ENCODE data around the gene CPNE2.

CPNE2 gene

DNA sequence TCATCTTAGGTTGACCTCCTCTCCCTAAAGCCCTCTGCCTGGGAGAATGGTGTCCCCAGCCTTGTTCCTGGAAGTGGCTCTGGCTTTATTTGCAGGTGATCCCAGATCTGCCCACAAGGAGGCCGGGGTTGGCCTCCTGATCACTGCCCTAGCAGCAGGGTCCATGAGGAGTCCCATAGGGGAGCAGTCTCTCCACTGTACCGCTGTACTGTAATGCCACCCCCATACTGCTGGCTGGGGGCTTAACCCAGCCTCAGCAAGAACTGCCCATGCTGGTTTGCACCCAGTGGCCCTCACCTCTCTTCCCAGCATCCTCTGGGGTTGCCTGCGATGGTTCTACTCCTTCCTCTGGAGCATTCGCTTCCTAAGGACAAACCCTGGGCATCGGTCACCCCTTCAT, 54.4 kb downstream of the CPNE2 start:
- no peak for DNase-seq

- no peak for DNase-seq
Observed at GRCh38 chr16:57147381-57148221, 55.2 kb downstream of the CPNE2 start.

DNA sequence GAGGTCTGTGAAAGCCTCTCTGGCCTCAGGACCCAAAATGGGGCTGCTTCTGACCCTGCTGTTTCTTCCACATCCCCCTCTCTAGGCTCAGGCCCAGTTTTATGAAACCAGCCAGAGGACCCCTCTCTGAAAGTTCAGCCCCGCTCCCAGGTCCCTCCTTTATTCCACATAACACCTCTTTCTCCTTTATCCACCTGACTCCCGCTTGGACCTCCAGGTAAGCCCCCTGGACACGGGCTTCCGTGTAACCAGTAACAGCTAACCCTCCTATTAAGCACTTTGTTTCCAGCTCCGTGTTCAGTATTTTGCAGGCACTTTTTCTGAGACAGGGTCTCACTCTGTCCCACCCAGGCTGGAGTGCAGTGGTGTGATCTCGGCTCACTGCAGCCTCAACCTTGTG, 56.1 kb downstream of the CPNE2 start:
- DNase-seq: no peak

- DNase-seq: no peak
Observed at GRCh38 chr16:57149391-57149790, 57.0 kb downstream of the CPNE2 start.

- DNase-seq: no peak
Observed at GRCh38 chr16:57150682-57151330, 58.4 kb downstream of the CPNE2 start.

DNA sequence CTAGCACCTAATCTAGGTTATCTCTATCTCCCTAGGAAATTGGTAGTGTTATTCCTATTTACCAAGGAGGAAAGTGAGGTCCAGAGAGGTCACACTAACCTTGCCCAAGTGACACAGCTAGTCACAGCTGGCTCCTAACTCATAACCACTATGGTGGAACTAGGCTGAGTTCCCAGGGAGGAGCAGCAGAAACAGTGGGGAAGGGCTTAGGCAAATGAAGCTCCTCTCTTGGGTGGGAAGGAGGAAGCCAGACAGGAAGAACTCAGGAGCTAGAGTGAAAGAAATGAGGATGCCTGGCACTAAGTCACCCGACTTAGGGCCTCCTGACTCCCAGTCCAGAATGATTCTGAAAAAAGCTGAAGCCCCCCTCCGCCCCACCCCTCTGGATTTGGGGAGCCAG, 59.0 kb downstream of the CPNE2 start:
- DNase-seq: no peak

DNA sequence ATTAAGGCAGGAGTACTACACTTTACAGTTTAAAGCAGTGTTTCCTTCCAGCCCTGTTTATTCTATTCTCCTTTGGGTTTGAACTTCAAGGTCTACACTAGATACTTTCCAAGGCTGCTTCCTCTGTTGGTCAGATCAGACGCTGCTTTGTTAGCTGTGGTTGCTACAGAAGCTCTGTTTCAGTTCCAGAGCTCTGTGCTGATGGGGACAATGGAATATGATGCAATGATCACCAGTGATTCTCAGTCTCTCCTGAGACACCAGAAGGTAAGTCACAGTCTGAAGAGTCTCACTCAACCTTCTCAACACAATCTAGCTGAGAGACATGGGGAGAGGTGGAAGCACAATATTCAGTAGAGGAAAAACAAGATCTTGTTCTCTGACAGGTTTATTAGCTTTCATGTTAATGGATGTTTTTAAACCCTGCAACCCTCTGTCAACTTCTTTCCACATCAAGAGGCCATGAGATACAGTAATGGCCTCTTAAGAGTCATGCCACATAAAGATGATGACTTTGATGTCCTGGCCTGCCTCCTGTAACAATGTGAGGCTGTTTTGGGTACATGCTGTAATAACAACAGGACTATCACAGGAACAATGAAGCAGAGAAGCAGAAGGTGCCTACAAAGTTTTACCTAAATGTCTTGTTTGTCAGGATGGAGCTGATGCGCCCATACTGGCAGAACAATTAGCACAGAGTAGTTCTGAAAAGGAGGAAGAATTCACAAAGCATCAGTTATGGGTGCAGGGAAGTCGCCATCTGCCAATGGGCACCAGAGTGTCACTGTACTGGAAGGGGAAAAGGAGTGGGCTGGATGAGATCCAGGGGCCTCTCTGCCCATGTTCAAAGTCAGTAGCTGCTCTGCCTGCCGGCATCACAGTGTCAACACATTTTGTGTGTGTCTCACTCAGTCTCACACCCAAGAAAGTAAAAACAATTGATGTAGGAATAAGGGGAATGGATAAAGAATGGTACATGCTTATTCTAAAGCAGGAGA, 60.0 kb downstream of the CPNE2 start:
- no peak for DNase-seq

- DNase-seq: no peak
Observed at GRCh38 chr16:57153841-57154240, 61.5 kb downstream of the CPNE2 start.

DNA sequence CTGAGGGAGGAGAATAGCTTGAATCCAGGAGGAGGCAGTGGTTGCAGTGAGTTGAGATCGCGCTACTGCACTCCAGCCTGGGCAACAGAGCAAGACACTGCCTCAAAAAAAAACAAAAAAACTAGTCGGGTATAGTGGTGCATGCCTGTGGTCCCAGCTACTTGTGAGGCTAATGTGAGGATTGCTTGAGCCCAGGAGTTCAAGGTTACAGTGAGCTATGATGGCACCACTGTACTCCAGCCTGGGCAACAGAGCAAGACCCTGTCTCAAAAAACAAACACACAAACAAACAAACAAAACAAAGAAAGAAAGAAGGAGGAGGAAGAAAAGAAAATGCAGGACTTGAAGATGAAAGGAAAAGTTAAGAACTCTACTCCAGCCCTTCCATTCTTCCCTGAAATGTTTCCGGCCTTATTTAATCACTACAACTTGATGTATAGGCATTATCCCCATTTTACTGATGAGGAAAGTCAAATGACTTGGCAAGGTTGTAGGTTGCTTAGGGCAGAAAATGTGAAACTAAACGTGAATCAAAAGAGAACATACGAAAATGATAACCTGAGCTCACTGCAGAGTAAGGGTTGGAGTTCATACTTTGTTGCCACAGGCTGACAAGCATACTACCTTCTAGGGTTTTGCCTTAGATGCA, 63.4 kb downstream of the CPNE2 start:
- no peak for DNase-seq

DNA sequence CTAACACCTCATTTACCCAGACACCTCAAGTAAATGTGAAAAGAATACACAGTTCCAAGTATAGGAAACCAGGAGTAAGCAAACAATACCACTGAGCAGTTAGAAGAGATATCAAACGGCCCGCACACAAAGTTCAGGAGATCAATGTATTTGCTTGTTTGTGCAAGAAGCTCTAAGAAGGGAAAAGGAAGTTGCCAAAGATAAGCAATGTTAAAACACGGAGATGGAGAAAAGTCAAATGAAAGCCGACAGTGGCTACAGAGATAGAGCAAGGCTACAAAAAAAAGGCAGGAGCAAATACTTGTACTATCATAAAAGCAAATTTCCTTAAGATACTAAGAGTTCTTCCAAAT, 63.9 kb downstream of the CPNE2 start:
- no peak for DNase-seq

DNA sequence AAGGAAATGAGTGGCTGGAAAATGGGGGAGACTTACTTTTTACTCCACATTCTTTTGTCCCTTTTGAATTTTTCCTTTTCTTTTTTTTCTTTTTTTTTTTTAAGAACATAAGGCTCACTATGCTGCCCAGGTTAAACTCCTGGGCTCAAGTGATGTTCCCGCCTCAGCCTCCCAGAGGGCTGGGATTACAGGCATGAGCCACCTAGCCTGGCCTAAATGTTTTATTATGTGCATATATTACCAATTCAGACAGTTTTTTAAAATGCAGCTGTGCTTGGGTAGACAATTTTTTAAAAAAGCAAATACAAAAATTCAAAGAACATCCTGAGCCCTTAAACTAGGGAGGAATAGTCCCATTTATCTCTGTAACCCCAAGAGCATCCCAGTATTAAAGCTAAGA, 65.2 kb downstream of the CPNE2 start:
- DNase-seq: no peak

DNA sequence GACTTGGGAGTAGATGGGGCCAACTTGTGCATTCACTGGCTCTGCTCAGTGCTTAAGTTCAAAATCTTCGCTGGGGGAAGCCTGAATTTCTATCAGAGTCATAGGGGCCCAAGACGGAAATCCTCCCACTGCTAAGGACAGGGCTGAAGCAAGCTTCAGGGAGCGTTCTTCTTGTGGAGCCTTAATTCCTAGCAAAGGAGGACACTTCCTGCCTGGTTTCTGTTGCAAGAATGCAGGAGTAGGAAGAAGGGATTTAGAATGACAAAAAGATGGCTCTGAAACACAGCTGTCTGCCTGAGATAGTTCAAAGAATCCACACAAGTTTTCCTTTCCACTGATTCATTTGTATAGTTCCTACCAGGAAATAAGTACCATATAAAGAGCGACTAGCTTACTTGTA, 67.1 kb downstream of the CPNE2 start:
- no peak for DNase-seq

- no peak for DNase-seq
Observed at GRCh38 chr16:57163842-57164241, 71.5 kb downstream of the CPNE2 start.

- DNase-seq: no peak
Observed at GRCh38 chr16:57165483-57165882, 73.1 kb downstream of the CPNE2 start.

DNA sequence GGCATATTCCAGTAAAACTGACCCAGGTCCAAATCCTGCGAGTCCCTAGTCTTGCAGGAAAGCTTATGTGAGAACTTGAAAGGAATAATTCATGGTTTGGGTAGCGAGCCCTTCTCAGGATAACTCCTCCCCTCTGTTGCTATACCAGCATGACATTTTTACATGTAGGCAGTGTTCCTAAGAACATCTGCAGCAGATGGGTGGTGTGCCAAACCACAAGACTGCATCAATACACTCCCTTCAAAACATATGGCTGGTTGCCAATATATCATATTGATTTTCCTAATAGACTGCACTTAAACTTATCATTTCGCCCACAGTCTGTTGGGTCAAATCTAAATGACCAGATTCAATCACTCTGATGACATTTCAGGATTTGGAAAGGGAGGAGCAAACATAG, 73.6 kb downstream of the CPNE2 start:
- DNase-seq: no peak

- DNase-seq: no peak
Observed at GRCh38 chr16:57166451-57166850, 74.1 kb downstream of the CPNE2 start.

GRCh38 chr16:57166951-57167350, 74.6 kb downstream of the CPNE2 start:
- DNase-seq: no peak

DNA sequence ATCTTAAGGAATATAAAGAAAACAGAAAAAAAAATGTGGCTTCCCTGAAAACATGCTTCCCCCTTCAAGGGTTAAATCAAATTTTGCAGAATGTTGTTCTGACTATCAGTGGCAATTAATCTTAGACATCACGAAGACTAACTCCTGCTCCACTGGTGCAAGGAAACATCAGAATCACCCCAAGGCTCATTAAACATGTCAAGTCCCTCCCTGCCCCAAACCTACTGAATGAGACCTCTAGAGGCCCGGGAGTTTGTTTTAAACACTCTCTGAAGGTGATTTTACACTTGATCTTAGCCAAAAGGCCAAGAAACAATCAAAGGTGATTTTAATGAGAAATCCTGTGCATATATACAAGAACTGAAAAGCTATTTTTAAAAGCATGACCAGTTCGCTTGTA, 75.2 kb downstream of the CPNE2 start:
- no peak for DNase-seq

DNA sequence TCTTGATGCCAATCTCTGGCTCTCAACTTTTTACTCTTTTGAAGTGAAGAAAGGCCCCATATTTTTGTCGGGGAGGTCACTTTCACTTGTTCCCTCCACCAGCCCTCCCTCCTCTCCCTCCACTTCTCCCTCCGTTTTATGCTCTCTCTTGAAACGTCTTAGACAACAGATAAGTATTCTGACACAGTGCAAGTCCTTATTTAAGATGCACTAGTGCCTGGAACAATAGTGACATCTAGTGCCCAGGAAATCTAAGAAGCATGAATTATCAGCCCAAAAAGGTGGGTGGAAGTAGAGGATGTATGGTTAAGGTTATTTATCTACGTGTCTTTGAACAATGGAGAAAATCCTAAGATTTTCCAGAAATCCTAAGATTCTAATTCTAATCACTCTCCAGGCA, 75.6 kb downstream of the CPNE2 start:
- DNase-seq: no peak

GRCh38 chr16:57169327-57169726, 76.9 kb downstream of the CPNE2 start:
- no peak for DNase-seq

- no peak for DNase-seq
Observed at GRCh38 chr16:57172721-57173290, 80.4 kb downstream of the CPNE2 start.

GRCh38 chr16:57175896-57176295, 83.5 kb downstream of the CPNE2 start:
- DNase-seq: no peak

- no peak for DNase-seq
Observed at GRCh38 chr16:57178196-57178595, 85.8 kb downstream of the CPNE2 start.
